ENCODE measurements around the gene BMP2K. TPM values are rescaled to one million over a fixed set of nuclear protein-coding genes. Genes with fewer than 3 reads are reported as not detected.
A peak's percentile ranks its signal among the peaks of the same experiment; 100 is the strongest.

Gene BMP2K
- total and polyA plus RNA-seq, 8 donors, result 4.7 to 68.7 (median 17.0) TPM

DNA sequence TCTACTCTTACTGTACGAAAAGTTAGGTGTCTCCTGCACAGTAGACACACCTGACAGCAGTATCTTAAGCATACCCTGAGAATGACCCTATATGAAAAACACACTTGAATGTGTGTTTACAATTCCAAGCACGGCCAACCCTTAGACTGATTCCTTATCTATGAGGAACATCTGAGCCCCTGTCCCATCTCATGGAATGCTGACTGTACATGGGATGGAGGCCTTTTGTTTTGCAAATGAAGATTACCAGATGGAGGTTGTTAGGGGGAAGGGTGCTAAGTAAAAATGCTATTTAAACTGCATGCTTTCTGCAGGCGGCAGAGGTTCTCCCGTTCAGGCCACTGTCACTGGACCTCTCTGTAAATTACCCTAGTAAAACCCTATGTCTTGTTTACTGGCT lies 160.8 kb downstream of the BMP2K start:
- 75 to 86% (median 83%) methylated on average over 4 of the region's 4 CpGs for WGBS, 5 donors
- intact Hi-C loops (cut with DNase I; ENCODE audit: low total_unique reads), result no loop called here
- Histone ChIP-seq H3K9me3 (no peaks in the 10 kb centered on the region), H3K27me3 (no peaks in the 10 kb centered on the region), H3K36me3 (peaks cover 0 to 9% (median 4%) of the 10 kb centered on the region in 4 donors), H3K4me1 (peaks cover 0 to 33% (median 16%) of the 10 kb centered on the region in 4 donors), H3K4me3 (no peak overlapping the region), H3K27ac (no peak overlapping the region)
- no peak for DNase-seq
- TF ChIP-seq, protein P1, sequence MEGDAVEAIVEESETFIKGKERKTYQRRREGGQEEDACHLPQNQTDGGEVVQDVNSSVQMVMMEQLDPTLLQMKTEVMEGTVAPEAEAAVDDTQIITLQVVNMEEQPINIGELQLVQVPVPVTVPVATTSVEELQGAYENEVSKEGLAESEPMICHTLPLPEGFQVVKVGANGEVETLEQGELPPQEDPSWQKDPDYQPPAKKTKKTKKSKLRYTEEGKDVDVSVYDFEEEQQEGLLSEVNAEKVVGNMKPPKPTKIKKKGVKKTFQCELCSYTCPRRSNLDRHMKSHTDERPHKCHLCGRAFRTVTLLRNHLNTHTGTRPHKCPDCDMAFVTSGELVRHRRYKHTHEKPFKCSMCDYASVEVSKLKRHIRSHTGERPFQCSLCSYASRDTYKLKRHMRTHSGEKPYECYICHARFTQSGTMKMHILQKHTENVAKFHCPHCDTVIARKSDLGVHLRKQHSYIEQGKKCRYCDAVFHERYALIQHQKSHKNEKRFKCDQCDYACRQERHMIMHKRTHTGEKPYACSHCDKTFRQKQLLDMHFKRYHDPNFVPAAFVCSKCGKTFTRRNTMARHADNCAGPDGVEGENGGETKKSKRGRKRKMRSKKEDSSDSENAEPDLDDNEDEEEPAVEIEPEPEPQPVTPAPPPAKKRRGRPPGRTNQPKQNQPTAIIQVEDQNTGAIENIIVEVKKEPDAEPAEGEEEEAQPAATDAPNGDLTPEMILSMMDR (IDR thresholded peaks at IDR 0.05), result no peak
- TF ChIP-seq EP300 (IDR thresholded peaks at IDR 0.05) (no peak), POLR2A (IDR thresholded peaks at IDR 0.05) (no peak), POLR2AphosphoS5 (IDR thresholded peaks at IDR 0.05) (no peak)

DNA sequence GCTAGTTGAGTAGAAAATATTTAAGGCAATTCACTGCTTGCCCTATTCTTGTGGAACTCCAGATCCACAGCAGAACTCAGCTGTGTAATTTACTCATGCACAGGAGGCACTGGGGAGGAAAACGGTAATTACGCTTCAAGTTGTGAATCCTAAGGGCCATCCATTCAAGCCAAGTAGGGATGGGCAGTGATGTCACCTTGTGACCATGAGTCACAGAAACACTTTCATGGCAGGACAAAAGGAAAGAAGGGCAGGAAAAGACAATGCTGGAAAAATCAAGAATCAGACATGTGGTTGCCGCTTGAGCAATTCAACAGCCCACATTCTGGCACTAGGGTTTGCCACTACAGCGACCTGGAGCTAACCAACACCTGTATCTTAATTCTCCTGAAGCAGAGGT lies 161.7 kb downstream of the BMP2K start:
- no peak overlapping the region for H3K27ac ChIP-seq
- TF ChIP-seq EP300 (IDR thresholded peaks at IDR 0.05), result no peak
- no peak for TF ChIP-seq POLR2AphosphoS5 (IDR thresholded peaks at IDR 0.05)
- TF ChIP-seq, protein P1 (IDR thresholded peaks at IDR 0.05), result no peak
- TF ChIP-seq POLR2A (IDR thresholded peaks at IDR 0.05), result no peak
- WGBS, 5 donors, result 92 to 96% (median 94%) methylated on average over 4 of the region's 4 CpGs
- intact Hi-C loops (cut with DNase I; ENCODE audit: low total_unique reads), result no loop called here
- H3K36me3 ChIP-seq, result peaks cover 0 to 6% (median 1%) of the 10 kb centered on the region in 4 donors
- no peak for DNase-seq
- H3K27me3 ChIP-seq, result no peaks in the 10 kb centered on the region
- H3K9me3 ChIP-seq, result no peaks in the 10 kb centered on the region
- H3K4me1 ChIP-seq, result peaks cover 0 to 33% (median 16%) of the 10 kb centered on the region in 4 donors
- peak overlapping the region in 2 of 4 donors; percentile 64 to 83 for H3K4me3 ChIP-seq

DNA sequence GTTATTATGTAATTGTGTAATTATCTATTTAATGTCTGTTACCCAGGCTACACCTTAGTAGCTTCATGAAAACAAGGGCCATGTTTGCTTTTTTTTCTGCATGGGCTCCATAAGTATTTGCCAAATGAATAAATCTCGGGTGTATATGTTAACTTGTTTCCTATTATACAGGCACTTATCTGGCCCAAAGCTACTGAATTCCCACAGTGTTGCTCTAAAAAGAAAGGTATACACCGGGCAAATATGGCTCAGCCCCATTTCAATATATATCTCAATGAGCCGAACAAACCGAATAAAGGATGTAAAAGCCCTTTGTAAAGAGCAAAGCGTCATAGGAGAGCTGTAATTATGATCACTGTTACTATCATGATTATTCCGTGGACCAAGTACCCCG lies 162.3 kb downstream of the BMP2K start:
- H3K9me3 ChIP-seq, result no peaks in the 10 kb centered on the region
- H3K4me3 ChIP-seq, result peak overlapping the region; percentile 64 to 83 (median 82)
- peak overlapping the region in 2 of 5 donors; percentile 87 to 88 for H3K27ac ChIP-seq
- peaks cover 0 to under 1% (median 0%) of the 10 kb centered on the region in 4 donors for H3K36me3 ChIP-seq
- TF ChIP-seq EP300 (IDR thresholded peaks at IDR 0.05) (no peak), POLR2AphosphoS5 (IDR thresholded peaks at IDR 0.05) (no peak)
- intact Hi-C loops (cut with DNase I; ENCODE audit: low total_unique reads), result no loop called here
- peaks cover 0 to 33% (median 16%) of the 10 kb centered on the region in 4 donors for H3K4me1 ChIP-seq
- no peaks in the 10 kb centered on the region for H3K27me3 ChIP-seq
- DNase-seq, result peak in 1 of 2 donors; percentile 25
- WGBS, 5 donors, result 1 to 4% (median 3%) methylated on average over 7 of the region's 7 CpGs

DNA sequence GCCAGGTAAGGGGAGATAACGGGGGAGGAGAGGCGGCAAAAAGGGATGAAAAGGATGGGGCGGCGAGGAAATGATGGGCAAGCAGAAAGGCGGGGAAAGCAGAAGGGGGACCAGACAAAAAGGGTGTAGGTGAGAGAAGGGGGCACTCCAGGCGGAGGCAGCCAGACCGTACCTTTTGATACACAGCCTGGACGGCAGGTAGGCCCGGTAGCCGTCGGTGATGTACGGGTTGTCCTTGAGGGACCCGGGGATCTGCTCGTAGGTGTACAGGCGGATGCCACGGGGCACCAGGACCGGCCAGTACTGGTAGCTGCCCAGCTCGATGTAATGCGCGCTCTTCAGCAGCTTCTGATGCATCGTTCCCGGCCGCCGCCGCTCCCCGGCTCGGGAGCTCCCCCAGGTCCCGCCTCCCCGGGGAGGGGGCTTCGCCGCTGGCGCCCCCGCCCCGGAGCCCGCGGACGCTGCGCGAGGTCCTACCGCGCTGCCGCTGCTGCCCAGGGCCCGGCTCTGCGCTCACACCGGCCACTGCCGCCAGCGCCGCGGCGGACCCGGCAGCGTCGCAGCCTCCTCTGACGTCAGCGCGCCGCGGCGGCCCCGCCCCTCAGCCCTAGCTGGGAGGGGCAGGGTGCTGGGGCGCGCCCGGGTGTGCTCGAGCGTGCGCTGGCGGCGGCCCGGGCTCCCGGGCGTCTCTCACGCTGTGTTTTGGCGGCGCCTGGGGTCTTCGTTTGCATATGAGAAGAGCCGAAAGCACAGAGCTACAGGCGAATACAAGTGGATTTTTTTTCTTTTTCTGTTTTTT lies 162.9 kb downstream of the BMP2K start, which contains the start of gene PAQR3:
Gene PAQR3, minus strand, starts transcription at position 571 of the 799 bp plus-strand sequence. Its CDS starts 214 bp downstream, at position 357.
- Histone ChIP-seq H3K27ac (peak within 1 kb of the TSS; percentile 10 to 88 (median 79)), H3K4me1 (peaks cover 0 to 33% (median 16%) of the 10 kb centered on the region in 4 donors), H3K27me3 (no peaks in the 10 kb centered on the region), H3K36me3 (no peaks in the 10 kb centered on the region), H3K9me3 (no peaks in the 10 kb centered on the region), H3K4me3 (peak within 1 kb of the TSS; percentile 64 to 83 (median 82))
- WGBS, 5 donors, result 0 to 1% (median 0%) methylated on average over 47 to 77 of the region's 77 CpGs
- intact Hi-C loops (cut with DNase I; ENCODE audit: low total_unique reads), result no loop called here
- TF ChIP-seq POLR2AphosphoS5 (IDR thresholded peaks at IDR 0.05), result peak; percentile 67 to 86 (median 80)
- TF ChIP-seq EP300 (IDR thresholded peaks at IDR 0.05), result no peak
- TF ChIP-seq POLR2A (IDR thresholded peaks at IDR 0.05), result no peak
- peak; percentile 87 to 96 for DNase-seq

DNA sequence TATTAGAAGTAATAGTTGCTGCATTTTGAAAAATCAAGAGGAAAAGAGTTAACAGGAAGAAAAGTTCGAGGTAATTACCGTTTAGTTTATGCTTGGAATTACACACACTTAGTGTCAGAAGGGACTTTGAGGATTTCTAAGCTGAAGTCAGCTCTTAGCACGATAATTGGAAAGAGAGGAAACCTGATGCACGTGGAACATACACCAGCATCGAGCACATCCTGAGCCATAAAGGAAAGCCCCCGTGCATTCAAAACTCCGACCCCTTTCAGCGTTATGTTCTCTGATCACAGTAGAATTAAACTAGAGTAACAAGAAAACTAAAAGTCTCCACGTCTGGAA lies 163.5 kb downstream of the BMP2K start:
- Histone ChIP-seq H3K36me3 (no peaks in the 10 kb centered on the region), H3K4me3 (peak overlapping the region; percentile 64 to 83 (median 82)), H3K27me3 (no peaks in the 10 kb centered on the region), H3K4me1 (peaks cover 0 to 33% (median 16%) of the 10 kb centered on the region in 4 donors), H3K9me3 (no peaks in the 10 kb centered on the region), H3K27ac (peak overlapping the region in 3 of 5 donors; percentile 79 to 88 (median 87))
- TF ChIP-seq POLR2AphosphoS5 (IDR thresholded peaks at IDR 0.05) (no peak), EP300 (IDR thresholded peaks at IDR 0.05) (no peak), POLR2A (IDR thresholded peaks at IDR 0.05) (no peak)
- TF ChIP-seq, protein P1 (IDR thresholded peaks at IDR 0.05), result no peak
- WGBS, 5 donors, result 0 to 3% (median 1%) methylated on average over 9 of the region's 9 CpGs
- peak in 1 of 2 donors; percentile 44 for DNase-seq
- intact Hi-C loops (cut with DNase I; ENCODE audit: low total_unique reads), result loop anchor here (10.0 kb wide), 1 partner anchor 1275 kb away; no protein-coding TSS in a partner anchor

All from stomach (tissue), 9 donors.